Stimulated activated CD4-positive, alpha-beta T cell treated with anti-CD3 and anti-CD28 coated beads, TNF-alpha, amount 100 ng/mL, for 48 hours (primary cell): ENCODE results near the gene DNAJC30.
"Not testable (repeated sequence)": the region's sequence is repeated elsewhere in the genome, so short reads cannot be mapped to it uniquely, and the experiment has no call there.

ENCODE experiments used
- DNase-seq, 3 donors: peaks; one replicate each; pipeline ENCODE4 v3.0.0-alpha.2; 2020; ENCODE audit warnings: low read depth in 3 of 3

The DNAJC30 gene

DNA sequence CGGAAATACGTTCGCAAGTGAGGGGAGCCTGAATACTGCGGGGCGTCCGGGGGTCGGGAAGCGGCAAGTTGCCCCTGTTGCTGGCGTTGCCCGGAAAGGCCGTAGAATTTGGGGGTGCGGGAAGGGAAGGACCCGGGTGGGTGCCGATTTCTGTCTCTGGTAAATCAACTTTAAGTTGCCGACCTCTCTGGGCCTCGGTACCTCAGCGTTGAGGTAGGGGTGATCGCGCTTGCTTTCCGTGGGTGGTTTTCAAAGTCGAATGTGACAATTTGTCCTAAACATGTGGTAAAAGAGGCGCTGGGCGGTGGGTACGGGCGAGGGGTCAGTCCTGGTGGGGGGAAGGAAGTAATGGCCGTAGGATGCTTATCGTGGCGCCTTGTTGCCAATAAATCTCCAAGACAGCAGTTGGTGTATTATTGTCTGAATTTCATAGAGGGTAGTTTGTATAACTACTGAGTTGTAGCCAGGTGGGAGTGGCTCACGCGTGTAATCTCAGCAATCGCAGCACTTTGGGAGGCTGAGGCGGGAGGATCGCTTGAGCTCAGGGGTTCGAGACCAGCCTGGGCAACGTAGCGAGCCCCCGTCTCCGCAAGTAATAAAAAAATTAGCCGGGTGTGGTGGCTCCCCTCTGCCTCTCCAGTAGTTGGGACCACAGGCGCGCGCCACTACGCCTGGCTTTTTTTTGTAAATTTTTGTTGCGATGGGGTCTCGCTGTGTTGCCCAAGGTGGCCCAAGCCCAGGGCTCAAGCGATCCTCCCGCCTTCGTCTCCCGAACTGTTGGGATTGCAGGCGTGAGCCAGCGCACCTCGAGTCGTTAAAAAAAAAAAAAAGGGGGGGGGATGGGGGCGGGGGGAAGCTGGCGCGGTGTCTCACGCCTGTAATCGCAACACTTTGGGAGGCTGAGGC is 788 bp upstream of the DNAJC30 start:
- no peak for DNase-seq

DNA sequence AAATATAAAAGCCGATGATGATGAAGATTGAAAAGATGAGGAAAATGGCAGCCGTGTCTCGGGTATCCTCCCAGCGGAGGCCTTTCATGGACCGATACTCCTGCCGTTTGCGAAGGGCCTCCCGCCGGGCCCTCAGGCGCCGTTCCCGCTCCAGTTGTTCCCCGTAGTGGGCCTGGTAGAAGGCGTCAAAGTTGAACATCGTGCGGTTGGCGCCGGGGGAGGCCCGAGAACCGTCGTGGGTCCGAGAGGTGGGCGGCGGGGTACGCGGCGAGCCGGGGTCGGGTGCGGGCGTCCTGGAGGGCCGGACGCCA is 553 bp downstream of the DNAJC30 start:
- no peak for DNase-seq

DNA sequence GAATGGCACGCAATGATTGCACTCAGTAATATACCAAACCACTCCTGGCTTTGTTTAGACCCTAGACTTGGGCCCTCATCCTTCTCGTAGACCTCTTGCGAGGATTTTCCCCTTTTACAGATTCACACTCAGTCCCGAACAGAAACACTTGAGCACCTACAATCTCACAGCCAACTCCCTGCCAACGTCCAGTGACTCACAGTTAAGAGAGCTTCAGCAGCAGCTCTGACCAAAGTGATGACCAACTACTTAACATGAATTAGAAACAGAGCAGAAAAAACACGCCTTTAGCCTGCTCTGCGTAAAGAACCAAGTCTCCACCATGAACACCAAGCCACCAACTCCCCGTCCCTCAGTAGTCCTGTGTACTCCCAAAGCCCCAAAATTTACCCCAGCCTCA is 2.2 kb downstream of the DNAJC30 start:
- DNase-seq, result no peak

DNA sequence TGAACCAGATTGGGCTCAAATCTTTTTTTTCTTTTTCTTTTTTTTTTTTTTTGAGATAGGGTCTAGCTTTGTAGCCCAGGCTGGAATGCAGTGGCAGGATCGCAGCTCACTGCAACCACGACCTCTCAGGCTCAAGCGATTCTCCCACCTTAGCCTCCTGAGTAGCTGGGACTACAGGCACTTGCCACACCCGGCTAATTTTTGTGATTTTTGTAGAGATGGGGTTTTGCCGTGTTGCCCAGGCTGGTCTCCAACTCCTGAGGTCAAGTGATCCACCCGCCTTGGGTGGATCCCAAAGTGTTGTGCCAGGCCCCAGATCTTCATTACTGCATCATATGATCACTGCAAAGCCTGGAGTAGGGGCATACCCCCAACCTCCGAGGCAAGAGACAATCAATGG is 2.8 kb downstream of the DNAJC30 start:
- no peak for DNase-seq

DNA sequence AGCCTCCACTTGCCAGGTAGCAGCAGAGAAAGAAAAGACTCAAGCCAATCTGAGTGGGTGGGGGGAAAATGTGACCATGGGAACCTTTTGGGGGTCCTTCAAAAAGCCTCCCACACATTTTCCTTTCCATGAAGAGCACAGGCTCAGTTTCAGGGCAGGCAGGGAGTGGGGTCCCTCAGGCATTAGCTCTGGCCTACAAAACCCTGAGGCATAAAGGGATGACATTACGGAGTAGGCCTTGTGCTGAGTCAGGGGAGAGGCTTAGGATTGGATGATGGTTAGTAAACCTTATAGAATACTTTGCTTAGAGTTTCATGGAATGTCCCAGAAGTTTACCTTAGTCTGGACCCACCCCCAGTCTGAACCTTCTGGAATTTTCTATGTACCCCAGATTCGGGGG is 3.5 kb downstream of the DNAJC30 start:
- DNase-seq, result no peak

DNA sequence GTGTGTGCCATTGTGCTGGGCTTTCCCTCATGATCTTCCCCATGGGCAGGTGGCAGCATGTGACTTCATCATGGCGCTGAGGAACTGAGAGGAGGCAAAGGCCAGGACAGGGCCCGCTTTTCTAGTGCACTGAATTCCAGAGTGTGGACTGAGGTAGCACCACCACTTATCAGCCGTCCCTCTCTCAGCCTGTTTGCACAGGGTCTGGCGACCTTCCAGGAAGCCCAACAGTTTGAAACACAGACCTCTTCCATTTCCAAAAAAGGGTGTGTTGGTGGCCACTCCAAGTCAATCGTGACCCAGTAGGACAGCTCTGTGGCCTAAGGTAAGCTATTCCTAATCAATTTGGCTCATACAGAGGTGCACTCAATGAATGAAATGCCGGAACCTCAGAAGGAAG is 4.4 kb downstream of the DNAJC30 start:
- DNase-seq, result no peak

DNA sequence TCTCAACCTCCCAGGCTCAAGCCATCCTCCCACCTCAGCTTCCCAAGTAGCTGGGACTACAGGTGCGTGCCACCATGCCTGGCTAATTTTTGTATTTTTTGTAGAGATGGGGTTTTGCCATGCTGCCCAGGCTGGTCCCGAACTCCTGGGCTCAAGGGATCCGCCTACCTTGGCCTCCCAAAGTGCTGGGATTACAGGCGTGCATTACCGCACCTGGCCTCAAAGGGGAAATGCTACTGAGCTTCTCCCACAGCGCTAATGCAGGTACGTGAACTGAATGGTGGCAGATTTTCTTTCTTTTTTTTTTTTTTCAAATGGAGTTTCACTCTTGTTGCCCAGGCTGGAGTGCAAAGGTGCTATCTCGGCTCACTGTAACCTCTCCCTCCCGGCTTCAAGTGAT is 7.2 kb downstream of the DNAJC30 start:
- not testable (repeated sequence) for DNase-seq

DNA sequence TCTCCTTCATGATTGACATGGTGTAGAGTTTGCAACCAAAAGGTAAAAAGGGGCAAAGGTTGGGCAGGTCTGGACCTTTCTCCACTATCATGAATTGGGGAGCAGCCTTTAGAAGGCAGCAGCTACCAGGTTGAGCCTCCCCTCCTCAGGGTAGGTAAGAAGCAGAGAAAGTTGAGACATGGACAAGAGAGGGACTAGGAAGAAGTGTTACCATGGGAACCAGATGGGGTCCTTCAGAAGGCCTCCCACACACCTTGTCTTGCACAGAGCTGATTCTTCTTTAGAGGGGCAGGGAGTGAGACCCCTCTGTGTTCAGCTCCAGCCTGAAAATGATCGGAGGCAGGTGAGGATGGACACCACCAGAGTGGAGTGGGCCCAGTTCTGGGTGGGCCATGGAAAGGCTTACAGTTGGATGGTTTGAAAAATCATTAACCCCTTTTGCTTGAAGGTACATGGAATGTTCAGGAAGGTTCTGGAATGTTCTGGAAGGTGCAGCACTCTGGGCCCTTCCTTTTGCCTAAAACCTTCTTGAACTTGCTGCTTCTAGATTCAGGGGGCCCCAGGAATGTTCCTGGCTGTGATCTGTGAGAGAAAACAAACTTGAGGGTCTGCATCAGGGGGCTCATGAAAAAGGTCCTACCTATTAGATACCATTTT is 8.7 kb downstream of the DNAJC30 start:
- DNase-seq, result no peak

DNA sequence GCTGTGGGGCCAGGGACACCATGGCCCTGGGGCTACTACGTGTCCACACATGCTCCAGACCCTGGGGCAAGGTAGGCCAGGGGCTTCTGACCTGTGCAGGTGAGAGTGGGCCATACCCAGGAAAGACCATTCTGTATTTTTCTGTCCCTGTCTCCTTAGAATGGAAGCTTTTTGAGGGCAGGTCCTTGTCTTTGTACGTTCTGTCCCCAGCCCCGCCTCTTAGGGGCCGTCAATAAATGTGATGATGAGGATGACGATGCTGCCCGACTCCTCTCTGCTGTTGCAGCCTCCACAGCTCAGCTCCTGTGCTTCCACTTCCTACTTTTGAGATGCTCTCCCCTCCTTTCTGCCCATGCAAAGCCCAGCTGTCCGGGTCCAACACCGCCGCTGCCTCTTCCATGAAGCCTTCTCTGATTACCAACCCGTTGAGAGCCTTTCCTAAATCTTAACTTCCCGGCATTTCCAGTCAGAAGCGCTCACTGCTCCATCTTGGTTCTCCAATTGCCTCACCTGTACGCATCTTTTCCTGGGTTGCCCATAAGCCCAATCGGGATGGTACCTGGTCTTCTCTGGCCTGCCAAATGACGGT is 11.3 kb downstream of the DNAJC30 start:
- no peak for DNase-seq

DNA sequence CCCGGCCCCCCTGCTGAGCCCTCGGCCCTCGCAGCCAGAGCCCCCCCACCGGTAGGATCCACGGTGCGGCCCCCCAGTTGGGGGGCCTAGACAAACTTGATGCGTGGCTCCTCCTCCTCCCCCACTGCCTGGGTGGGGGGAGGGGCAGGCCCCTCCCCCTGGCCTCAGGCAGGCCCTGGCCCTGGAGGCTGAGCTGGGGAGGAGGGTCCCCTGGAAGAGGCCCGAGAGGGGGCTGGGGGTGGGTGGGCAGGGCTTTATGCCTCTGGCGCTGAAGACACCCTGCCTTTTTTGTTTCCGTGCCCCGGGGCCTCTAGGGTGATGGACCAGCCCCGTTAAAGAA is 12.0 kb downstream of the DNAJC30 start:
- no peak for DNase-seq

DNA sequence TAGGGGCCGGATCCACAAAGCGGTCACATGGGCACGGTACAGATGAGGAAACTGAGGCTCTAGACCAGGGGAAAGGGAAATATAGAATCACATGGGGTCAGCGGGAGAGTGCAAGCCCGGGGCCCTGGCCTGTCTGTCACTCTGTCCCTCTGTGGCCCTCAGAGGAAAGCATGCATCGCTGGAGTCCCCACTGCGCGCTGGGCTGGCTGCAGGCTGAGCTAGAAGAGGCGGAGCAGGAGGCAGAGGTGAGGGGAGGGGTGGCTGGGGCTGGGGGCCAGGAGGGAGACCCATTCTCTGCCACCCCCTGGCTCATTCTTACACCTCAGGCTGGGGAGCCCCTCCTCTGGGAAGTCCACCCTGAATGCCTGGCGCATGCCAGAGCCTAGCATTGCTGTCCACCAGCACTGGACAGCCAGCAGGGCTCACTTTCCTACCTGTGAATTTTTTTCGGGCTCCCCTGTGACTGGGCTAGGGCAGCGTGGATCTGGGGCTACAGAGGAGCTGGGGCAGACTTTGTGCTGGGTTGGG is 13.3 kb downstream of the DNAJC30 start:
- DNase-seq, result no peak

DNA sequence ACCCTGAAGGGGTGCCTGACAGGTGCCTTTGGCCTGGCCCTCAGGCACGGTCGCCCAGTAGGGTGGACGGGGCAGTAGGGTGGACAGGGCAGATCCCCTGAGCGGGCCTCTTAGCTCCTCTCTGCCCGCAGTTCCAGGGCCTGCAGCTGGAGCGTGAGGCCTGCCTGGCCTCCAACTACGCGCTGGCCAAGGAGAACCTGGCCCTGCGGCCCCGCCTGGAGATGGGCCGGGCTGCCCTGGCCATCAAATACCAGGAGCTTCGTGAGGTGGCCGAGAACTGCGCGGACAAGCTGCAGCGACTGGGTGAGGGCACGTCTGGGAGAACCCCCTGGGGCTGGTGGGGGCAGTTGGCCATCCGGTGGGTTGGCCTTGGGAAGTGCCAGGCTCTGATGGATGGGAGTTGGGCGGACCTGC is 14.0 kb downstream of the DNAJC30 start:
- DNase-seq, result no peak

DNA sequence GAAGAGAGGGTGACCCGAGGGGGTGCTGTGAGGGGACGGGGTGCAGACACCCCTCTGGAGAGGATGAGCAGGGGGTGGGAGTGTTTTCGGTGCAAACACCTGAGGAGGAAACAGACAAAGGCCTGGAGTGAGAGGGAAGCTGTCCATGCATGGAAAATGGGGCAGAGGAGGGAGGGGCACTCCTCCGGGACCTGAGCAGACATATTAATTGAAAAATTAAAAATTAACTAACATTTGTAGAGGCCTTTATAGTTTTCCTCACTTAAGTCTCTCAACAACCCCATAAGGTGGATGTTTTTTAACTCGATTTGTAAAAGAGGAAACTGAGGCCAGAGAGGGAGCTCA is 14.4 kb downstream of the DNAJC30 start:
- no peak for DNase-seq

DNA sequence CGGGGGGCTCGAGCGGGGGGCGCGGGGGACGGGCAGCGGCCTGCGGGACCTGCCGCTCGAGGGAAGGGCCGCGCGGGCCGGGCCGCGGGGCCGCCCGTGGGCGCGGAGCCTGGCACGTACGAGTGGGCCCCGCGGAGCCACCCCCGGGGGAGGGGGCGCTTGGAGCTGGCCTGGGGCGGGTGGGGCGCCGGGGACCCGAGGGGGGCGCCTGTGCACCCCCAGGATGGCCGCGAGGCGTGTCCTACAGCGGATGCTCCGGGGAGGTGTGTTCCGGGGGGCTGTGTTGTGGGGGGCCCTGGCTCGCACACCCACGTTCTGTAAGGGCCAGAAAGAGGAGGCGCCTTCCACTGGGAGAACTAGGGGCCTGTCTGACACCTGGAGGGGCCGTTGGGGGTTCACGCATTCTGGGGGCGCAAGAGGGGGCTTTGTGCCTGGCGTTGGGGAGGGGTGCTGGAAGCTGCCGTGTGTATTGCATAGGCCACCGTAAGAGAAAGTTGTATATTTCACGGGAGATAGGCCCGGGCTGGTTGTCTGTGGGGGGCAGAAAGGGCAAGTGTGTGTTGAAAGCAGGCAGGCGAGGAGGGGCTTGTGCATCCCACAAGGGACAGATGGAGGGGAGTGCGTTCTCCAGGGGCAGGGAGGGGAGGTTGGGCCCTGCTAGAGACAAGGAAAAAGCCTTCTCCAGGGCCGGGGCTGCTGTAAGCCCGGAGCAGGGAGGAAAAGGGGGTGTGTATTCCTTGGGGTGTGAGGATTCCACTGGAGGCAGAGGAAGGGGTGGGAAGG is 15.0 kb downstream of the DNAJC30 start:
- DNase-seq, result no peak

DNA sequence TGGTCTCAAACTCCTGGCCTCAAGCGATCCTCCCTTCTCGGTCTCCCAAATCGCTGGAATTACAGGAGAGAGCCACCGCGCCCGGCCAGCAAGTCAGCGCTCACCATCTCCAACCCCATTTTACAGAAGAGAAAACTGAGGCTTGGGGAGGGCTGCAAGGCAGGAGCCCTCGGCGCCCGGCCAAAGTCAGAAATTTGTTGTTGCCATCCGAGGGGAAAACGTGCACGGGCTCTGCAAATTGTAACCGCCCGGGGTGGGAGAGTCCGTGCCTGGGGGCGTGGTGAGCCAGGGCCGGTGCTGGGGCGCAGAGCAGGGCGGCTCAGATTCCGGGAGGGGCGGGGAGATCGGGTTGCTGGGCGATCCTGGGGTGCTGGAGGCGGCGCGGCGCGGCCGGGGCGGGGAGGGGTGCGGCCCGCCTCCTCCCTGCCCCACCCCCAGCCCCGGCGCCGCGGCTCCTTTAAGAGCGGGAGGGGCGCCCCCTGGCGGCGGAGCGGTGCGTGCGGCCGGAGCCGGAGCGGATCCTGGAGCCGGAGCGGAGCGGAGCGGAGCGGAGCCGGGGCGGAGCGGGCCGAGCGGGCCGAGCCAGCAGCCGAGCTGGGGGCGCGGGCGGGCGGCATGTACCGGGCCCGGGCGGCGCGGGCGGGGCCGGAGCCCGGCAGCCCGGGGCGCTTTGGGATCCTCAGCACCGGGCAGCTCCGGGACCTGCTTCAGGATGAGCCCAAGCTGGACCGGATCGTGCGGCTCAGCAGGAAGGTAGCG is 15.7 kb downstream of the DNAJC30 start, which contains the start of gene VPS37D:
VPS37D (plus strand) TSS at position 488 of the 759 bp plus-strand sequence; CDS start at position 616, 128 bp downstream.
- DNase-seq, result peak; percentile 81 to 95 (median 90)

DNA sequence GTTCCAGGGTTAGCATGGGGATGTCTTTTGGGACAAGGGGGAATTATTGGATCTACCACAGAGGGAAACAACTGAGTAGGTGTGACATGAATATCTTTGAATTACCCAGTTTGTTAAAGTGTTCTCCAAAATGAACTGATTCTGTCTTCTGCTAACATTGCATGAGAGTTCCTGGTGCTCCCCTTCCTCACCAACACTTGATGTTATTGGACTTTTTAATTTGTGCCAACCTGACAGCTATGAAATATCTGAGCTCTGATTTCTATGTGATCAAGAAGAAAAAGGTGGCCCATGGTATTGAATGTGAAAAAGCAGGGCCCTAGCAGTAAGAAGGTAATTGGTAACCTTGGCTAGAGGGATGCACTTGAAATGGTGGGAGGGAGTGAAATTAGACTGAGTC is 20.2 kb downstream of the DNAJC30 start:
- DNase-seq, result no peak

DNA sequence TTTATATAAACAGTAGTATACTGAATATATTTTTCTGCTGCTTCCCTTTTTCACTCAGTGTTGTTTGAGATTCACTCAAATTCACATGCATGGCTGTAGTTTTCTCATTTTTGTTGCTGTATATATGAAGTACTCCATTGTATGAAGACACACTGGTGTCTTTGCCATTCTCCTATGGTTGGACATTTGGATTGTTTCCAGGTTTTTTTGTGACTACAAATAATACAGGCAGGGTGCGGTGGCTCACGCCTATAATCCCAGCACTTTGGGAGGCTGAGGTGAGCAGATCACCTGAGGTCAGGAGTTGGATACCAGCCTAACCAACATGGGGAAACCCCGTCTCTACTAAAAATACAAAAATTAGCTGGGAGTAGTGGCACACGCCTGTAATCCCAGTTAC is 22.7 kb downstream of the DNAJC30 start:
- DNase-seq, result not testable (repeated sequence)

DNA sequence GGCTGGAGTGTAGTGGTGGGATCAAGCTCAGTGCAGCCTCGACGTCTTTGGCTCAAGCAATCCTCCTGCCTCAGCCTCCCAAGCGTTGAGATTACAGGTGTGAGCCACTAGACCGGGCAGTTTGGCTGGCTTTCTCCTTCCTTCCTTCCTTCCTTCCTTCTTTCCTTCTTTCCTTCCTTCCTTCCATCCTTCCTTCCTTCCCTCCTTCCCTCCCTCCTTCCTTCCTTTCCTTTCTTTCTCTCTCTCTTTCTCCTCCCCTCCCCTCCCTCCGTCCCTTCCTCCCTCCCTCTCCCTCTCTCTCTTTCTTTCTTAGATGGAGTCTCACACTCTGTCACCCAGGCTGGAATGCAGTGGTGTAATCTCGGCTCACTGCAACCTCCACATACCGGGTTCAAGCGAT is 23.3 kb downstream of the DNAJC30 start:
- no peak for DNase-seq

DNA sequence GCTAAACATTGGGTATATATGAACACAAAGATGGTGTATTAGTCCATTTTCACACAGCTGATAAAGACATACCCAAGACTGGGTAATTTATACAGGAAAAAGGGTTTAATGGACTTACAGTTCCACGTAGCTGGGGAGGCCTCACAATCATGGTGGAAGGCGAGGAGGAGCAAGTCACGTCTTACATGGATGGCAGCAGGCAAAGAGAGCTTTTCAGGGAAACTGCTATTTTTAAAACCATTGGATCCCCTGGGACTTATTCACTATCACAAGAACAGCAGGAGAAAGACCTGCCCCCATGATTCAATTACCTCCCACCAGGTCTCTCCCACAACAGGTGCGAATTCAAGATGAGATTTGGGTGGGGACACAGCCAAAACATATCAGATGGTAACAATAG is 27.9 kb downstream of the DNAJC30 start:
- not testable (repeated sequence) for DNase-seq

DNA sequence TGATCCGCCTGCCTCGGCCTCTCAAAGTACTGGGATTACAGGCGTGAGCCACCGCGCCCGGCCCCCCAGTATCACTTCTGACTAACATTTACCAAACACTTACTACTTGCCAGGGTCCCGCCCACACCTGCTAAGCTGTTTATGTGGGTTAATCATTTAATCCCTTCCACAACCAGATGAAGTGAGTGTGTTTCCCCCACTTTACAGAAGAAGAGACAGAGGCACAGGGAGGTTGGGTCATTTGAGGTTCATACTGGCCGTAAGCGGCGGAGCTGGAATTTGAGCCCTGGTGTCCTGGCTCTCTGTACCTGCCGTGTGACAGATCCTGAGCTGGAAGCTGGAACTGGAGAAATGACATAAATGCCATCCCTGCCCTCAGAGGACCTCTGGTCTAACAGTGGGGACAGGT is 30.7 kb downstream of the DNAJC30 start:
- no peak for DNase-seq

DNA sequence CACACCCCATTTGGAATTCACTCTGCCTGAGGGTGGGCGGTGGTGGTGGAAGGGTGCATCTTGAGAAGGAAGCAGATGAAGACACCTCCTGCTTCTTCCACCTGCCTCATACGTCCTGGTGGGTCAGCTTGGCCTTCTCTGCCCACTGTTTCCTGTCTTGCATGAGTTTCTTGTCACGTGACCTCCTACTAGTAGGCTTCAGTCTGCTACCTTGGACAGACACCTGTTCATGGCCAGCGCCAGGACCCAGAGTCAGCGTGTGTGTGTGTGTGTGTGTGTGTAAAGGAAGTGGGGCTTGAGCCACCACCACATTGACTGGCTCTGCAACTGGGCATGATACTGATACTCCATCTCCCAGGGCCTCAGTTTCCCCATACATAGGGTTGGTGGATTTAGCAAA is 32.7 kb downstream of the DNAJC30 start:
- no peak for DNase-seq
